HG03039 (cell line): ENCODE results near the gene ASB12.

Experiments
- ATAC-seq: cut with Tn5 transposase; IDR thresholded peaks from one replicate; pipeline ENCODE4 v1.9.1; 2021; ENCODE audit warnings: mild to moderate bottlenecking, moderate library complexity; ENCODE audit not compliant: unreplicated experiment

The ASB12 gene

DNA sequence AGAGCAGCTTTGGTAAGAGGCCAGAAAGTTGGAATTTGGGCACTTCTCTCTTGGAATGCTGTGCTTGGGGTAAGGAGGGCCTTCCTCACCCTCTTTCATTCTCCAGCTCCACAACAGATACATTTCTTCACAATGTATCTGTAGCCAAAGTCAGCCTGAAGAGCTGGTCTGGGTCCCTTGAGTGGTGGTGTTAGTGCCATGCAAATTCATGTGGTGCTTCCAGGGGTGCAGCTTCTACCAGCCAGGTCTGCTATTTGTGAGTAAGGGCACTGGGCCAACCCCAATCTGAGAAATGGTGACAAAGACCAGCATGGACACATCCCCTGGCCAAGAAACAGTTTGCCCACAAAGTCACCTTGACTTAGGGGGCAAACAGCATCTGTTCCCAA lies 42.7 kb downstream of the ASB12 start:
- ATAC-seq: no peak

DNA sequence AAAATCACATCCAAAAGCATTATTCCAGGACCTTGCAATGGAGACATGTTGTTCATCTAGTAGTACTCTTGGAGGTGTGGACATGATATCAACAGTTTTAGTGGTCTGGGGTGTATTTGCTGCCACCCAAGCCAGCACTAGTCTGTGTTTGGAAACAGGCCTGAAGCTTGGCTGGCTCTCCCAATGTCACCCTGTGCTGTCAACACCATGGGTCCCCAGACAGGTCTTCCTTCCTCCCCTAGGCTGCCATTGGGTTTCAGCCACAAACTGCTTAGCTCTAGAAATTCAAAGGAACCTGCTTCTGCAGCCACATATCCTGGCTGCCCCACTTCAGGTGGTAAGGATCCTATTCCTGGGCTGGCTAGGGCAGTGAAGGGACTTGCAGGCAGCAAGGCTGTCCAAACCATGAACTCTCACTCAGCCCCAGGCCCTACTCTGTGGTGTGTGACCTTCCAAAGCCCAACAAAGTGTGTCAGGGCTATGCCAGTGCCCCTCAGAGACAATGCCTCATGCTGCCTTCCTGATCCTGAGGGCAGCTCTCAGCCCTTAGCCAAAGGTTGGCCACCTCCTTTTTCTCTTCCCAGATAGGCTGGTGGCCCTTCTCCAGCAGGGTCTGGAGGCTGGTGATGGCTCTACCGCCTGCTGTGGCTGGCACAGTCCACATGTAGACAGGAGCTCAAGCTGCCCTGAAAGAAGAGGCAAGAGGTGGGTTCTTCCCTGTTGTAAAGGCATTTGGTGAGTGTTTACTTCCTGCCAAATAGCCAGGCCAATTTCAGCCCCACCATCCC lies 43.2 kb downstream of the ASB12 start:
- ATAC-seq: no peak

DNA sequence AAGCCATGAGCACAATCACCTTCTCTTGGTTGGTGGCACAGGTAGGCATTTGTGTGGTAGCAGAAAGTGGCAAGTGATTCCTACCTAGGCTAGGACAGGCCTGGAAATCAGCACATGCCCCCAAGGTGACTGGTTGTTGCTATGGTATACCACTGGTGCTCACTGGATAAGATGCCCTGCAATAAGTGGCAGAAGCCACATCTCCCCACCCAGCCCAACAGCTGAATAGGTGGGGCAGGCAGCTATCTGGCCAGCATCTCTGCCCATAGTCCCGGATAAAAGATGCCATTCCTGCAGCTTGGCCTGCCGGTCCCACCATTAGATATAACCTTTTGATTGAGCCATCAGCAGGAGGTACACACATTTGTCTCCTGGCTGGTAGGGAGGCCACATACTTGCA lies 46.0 kb downstream of the ASB12 start:
- ATAC-seq: no peak

DNA sequence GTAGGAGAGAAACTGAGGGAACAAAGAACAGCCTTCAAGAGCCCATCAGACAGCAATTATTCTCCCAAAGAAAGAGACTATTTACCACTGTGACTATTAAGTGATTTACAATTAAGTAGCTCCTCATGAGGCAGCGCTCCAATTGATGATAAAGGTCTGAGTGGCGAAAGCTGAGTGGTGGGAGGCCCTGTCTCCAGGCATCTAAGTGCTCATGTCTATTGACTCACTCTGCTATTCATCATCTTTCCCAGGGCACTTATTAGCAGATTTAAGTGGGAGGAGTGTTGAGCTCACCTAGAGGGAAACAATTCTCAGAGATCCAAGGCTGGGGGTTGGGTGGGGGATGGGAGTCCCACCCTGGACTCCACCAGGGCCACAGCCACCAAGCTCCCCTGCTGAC lies 48.2 kb downstream of the ASB12 start:
- ATAC-seq: no peak

DNA sequence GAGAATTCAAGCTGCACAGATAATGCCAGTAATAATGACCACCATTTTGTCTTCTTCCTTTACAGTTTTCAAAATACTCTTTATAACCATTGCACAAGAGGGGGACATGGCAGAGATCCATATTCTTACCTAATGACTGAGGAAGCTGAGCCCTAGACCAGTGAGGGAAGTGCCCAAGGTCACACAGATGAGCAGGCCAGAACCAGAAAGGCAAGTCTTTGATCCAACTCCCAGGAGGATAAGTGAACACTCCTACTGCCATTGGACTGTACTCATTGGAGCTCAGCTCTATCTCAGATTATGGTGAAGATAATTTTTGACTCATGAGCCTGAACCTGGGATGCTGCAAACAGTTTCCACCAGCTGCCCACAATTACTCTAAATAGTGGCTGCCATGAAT lies 53.5 kb downstream of the ASB12 start:
- ATAC-seq: no peak
